T-helper 17 cell (primary cell): Measurements from ENCODE around the gene HPS4. TPM values are rescaled to one million over a fixed set of nuclear protein-coding genes. Genes with fewer than 3 reads are reported as not detected.
"Not testable (repeated sequence)": the region's sequence is repeated elsewhere in the genome, so short reads cannot be mapped to it uniquely, and the experiment has no call there.

ENCODE experiments used
- ATAC-seq: fragments of 150-1000 bp; cut with Tn5 transposase; 2 replicates; pipeline ENCODE4 v1.10.0; 2021; ENCODE audit warnings: mild to moderate bottlenecking, moderate library complexity
- DNase-seq, 3 donors: peaks; one replicate each; pipeline versions ENCODE4 v3.0.0 to v3.0.0-alpha.2; 2020 to 2021
- H3K9me3 ChIP-seq: one replicate; pipeline ENCODE4 v1.7.0; 2013; ENCODE audit warnings: low read length, mild to moderate bottlenecking; ENCODE audit not compliant: control insufficient read depth, poor library complexity, severe bottlenecking
- H3K27ac Mint-ChIP-seq: one replicate; pipeline ENCODE4 v1.8.0; 2022; ENCODE audit warnings: mild to moderate bottlenecking, moderate library complexity, mixed read lengths
- H3K27me3 Mint-ChIP-seq: one replicate; pipeline ENCODE4 v1.8.0; 2022; ENCODE audit warnings: mixed read lengths
- H3K36me3 Mint-ChIP-seq: one replicate; pipeline ENCODE4 v1.8.0; 2022; ENCODE audit warnings: low read depth, mixed read lengths
- H3K4me1 Mint-ChIP-seq: one replicate; pipeline ENCODE4 v1.8.0; 2022; ENCODE audit warnings: mild to moderate bottlenecking, mixed read lengths
- H3K4me3 Mint-ChIP-seq: one replicate; pipeline ENCODE4 v1.8.0; 2022; ENCODE audit warnings: mild to moderate bottlenecking, moderate library complexity, mixed read lengths
- total RNA-seq, 4 donors: library from RNA in 2 of 4; stranded (reverse) in 2 of 4; gene quantifications; one replicate each; pipeline ENCODE4 v1.2.3 and lab custom pipeline; 2022 to 2026

The HPS4 gene
- total RNA-seq, 2 donors from 2014 or later, result 44.1 to 54.6 TPM

DNA sequence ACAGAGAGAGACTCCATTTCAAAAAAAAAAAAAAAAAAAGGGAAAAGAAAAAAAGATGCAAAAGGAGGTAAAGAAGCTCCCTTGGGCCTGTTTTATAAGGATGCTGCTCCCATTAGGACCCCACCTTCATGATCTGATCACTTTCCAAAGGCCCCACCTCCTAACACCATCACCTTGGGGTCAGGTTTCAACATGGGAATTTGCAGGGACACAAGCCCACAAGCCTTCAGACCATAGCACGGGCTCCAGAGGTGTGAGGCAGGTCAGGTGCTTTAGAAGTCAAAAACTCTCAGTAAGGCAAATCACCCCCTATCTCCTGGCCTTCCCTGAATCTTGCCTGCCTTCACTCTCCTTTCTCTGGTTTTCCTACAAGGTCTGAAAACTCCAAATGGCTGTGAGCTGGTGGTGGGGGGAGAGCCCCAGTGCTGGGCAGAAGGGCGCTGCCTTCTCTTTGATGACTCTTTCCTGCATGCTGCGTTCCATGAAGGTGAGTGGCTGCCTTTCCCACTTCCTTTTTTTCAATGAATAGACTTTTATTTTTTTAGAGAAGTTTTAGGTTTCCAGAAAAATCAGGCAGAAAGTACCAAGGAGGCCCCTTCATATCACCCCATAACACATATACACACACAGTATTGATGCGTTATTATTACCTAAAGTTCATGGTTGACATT, 41.4 kb downstream of the HPS4 start:
- Mint-ChIP-seq H3K36me3 (peaks cover 3% of the 10 kb centered on the region), H3K27ac (no peak overlapping the region), H3K4me1 (peaks cover 9% of the 10 kb centered on the region), H3K27me3 (no peaks in the 10 kb centered on the region), H3K4me3 (no peak overlapping the region)
- DNase-seq (no peak), ATAC-seq (no peak)
- no peaks in the 10 kb centered on the region for H3K9me3 ChIP-seq

- ATAC-seq (no peak), DNase-seq (no peak)
- Mint-ChIP-seq H3K36me3 (no peaks in the 10 kb centered on the region), H3K27ac (no peak overlapping the region), H3K4me1 (peaks cover 21% of the 10 kb centered on the region), H3K4me3 (no peak overlapping the region), H3K27me3 (no peaks in the 10 kb centered on the region)
- no peaks in the 10 kb centered on the region for H3K9me3 ChIP-seq
Observed at GRCh38 chr22:26439559-26439958, 44.0 kb downstream of the HPS4 start.

DNA sequence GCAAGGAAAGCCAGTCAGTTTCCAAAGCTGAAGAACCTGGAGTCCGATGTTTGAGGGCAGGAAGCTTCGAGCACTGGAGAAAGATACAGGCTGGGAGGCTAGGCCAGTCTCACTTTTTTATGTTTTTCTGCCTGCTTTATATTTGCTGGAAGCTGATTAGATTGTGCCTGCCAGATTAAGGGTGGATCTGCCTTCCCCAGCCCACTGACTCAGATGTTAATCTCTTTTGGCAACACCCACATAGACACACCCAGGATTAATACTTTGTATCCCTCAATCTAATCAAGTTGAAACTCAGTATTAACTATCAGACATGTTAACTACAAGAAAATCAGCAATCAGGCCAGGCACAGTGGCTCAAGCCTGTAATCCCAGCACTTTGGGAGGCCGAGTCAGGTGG, 44.8 kb downstream of the HPS4 start:
- H3K4me1 Mint-ChIP-seq, result peaks cover 21% of the 10 kb centered on the region
- not testable (repeated sequence) for H3K27me3 Mint-ChIP-seq, H3K27ac Mint-ChIP-seq, H3K4me3 Mint-ChIP-seq, H3K36me3 Mint-ChIP-seq, H3K9me3 ChIP-seq, DNase-seq, ATAC-seq

GRCh38 chr22:26437694-26438392, 45.7 kb downstream of the HPS4 start:
- Mint-ChIP-seq H3K4me1 (peaks cover 21% of the 10 kb centered on the region), H3K27me3 (no peaks in the 10 kb centered on the region), H3K4me3 (no peak overlapping the region), H3K27ac (peak overlapping the region; percentile 61), H3K36me3 (no peaks in the 10 kb centered on the region)
- DNase-seq (no peak), ATAC-seq (no peak)
- H3K9me3 ChIP-seq, result no peaks in the 10 kb centered on the region

DNA sequence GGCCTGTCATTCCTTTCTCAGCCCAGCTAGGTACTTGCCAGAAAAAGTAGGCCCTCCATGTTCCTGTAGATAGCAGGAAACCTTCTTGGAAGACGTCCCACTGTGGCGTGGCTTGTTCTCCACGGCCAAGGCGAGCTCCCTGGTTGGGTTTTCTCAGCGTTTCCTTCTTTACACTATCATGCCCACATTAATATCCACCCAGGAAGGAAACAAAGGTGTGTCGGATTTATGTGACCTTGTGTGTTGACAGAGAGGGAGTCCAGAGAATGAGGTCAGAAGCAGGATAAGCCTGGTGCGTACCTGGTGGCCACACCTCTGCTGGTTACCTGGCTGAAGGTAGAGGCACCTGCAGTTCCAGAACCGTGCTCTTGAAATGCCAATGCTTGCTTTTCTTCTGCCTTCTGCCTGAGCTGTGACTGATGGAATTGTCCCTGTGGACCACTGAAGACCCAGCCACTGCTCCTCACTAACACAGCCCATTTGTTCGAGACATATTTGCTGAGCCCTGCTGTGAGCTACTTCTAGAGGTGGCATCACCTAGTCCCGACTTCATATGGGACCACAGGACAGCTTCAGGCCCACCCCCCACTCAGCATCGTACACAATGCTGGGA, 46.6 kb downstream of the HPS4 start:
- ATAC-seq, result no peak
- H3K36me3 Mint-ChIP-seq, result no peaks in the 10 kb centered on the region
- peaks cover 21% of the 10 kb centered on the region for H3K4me1 Mint-ChIP-seq
- H3K27me3 Mint-ChIP-seq, result no peaks in the 10 kb centered on the region
- no peak for DNase-seq
- H3K27ac Mint-ChIP-seq, result peak overlapping the region; percentile 61
- H3K9me3 ChIP-seq, result no peaks in the 10 kb centered on the region
- H3K4me3 Mint-ChIP-seq, result no peak overlapping the region

DNA sequence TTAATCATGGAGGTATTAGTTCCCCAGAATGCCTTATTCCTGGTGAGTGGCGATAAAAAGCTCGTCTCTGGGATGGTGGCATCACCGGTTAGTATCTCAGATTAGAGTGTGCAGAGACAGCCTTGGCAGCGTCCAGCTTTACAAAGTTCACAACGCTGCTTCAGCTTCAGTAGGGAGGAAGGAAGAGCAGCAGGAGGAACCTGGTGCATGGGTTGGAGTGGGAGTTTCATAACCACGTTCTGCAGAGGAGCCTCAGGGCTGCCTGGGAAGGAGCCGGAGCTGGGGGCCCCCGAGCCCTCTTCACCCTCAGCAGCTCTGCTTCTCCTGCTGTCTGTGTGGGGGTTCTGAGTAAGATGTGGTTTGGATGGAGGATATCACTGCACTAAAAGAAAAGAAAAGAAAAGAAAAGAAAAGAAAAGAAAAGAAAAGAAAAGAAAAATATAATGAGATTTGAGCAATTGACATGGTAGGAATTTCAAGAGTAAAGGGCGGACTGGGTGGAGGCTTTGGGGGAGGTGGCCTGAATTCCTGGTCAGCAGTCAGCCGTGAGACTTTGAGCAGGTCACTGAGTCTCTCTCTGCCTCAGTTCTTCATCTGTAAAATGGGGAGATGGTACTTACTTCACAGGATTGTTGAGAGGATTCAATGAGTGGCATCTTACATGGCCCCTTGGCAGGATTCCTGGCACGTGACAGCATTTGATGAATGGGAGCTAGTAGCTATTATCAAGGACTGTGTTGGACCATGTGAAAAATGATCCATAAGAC, 48.1 kb downstream of the HPS4 start:
- H3K27ac Mint-ChIP-seq, result peak overlapping the region; percentile 66
- no peaks in the 10 kb centered on the region for H3K9me3 ChIP-seq
- no peaks in the 10 kb centered on the region for H3K27me3 Mint-ChIP-seq
- H3K4me1 Mint-ChIP-seq, result peaks cover 24% of the 10 kb centered on the region
- ATAC-seq (no peak), DNase-seq (no peak)
- H3K36me3 Mint-ChIP-seq, result no peaks in the 10 kb centered on the region
- no peak overlapping the region for H3K4me3 Mint-ChIP-seq

GRCh38 chr22:26433805-26434204, 49.8 kb downstream of the HPS4 start:
- H3K4me1 Mint-ChIP-seq, result peaks cover 30% of the 10 kb centered on the region
- DNase-seq (no peak), ATAC-seq (no peak)
- no peak overlapping the region for H3K27ac Mint-ChIP-seq
- no peak overlapping the region for H3K4me3 Mint-ChIP-seq
- H3K9me3 ChIP-seq, result no peaks in the 10 kb centered on the region
- H3K27me3 Mint-ChIP-seq, result no peaks in the 10 kb centered on the region
- peaks cover under 1% of the 10 kb centered on the region for H3K36me3 Mint-ChIP-seq

DNA sequence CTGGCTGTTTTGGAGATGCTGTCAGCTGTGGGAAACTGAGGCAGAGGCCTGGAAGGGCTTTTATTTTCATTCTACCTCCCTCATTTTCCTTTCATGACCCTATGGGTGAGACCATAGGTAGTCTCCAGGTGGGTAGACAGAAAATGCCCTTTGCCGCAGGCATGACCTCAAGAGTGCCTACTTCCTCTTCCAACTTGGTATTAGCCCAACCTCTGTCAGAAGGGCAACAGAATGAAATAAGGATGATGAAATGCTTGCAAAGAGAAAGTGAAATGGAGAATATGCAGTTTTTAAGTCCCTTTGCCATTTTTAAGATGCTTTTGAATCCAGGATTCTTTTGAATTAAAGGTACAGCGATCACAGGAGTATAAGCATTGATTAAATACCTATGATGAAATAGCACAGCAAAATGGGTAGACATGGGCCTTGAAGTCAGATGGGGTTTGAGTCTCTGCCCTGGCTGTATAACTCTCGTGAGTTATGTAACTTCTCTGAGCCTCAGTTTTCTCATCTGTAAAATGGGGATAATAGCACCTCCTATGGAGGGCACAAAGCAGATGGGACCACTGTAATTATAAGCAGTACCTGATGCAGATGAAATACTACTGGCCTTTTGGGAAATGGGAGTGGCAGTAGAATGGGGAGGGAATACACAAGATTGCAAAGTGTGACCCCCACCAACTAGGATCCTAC, 50.8 kb downstream of the HPS4 start:
- no peak overlapping the region for H3K4me3 Mint-ChIP-seq
- H3K4me1 Mint-ChIP-seq, result peaks cover 39% of the 10 kb centered on the region
- H3K27me3 Mint-ChIP-seq, result no peaks in the 10 kb centered on the region

GRCh38 chr22:26431261-26431995, 52.2 kb downstream of the HPS4 start:
- Mint-ChIP-seq H3K27me3 (no peaks in the 10 kb centered on the region), H3K4me3 (peak overlapping the region; percentile 12), H3K4me1 (peaks cover 40% of the 10 kb centered on the region), H3K36me3 (peaks cover 3% of the 10 kb centered on the region), H3K27ac (peak overlapping the region; percentile 9)
- ATAC-seq, result no peak
- no peaks in the 10 kb centered on the region for H3K9me3 ChIP-seq
- DNase-seq, result no peak

More for the DNA sequence above, 50.8 kb downstream of the HPS4 start:
- no peak for DNase-seq
- ATAC-seq, result no peak
- Mint-ChIP-seq H3K36me3 (peaks cover 3% of the 10 kb centered on the region), H3K27ac (no peak overlapping the region)
- H3K9me3 ChIP-seq, result no peaks in the 10 kb centered on the region

- Mint-ChIP-seq H3K27ac (peak overlapping the region; percentile 9), H3K4me3 (peak overlapping the region; percentile 87), H3K36me3 (peaks cover 3% of the 10 kb centered on the region), H3K27me3 (no peaks in the 10 kb centered on the region), H3K4me1 (peaks cover 33% of the 10 kb centered on the region)
- DNase-seq, result no peak
- no peak for ATAC-seq
- no peaks in the 10 kb centered on the region for H3K9me3 ChIP-seq
Observed at GRCh38 chr22:26430600-26430999, 53.0 kb downstream of the HPS4 start.

GRCh38 chr22:26429458-26430286, 53.9 kb downstream of the HPS4 start:
- H3K36me3 Mint-ChIP-seq, result peaks cover 3% of the 10 kb centered on the region
- peak; percentile 3 for ATAC-seq
- H3K4me1 Mint-ChIP-seq, result peaks cover 26% of the 10 kb centered on the region
- peak in 1 of 3 donors; percentile 7 for DNase-seq
- peak overlapping the region; percentile 87 for H3K4me3 Mint-ChIP-seq
- no peak overlapping the region for H3K27ac Mint-ChIP-seq
- no peaks in the 10 kb centered on the region for H3K9me3 ChIP-seq
- H3K27me3 Mint-ChIP-seq, result no peaks in the 10 kb centered on the region
